IMR-90 (cell line): ENCODE data around the gene ECSIT. TPM values are rescaled to one million over a fixed set of nuclear protein-coding genes. Genes with fewer than 3 reads are reported as not detected.

Experiments used
- ATAC-seq: fragments of 200-7000 bp; cut with Tn5 transposase; 2 replicates; pipeline ENCODE4 v1.9.1; 2020; ENCODE audit warnings: low read depth, mild to moderate bottlenecking, moderate library complexity
- BruUV-seq: library from RNA; stranded (reverse); fragments of 400-500 nt; replicated peaks from 2 replicates; lab custom pipeline; 2021; lab: Mats Ljungman, UMichigan
- CTCF ChIA-PET: fragments of 300-600 bp; formaldehyde crosslinking; extraction: SDS; loops from one replicate; lab custom pipeline; 2021; ENCODE audit warnings: antibody characterized with exemption; lab: Yijun Ruan, JAX
- POLR2A ChIA-PET: fragments of 300-600 bp; sonication (Branson Sonifier 250); formaldehyde crosslinking; loops from one replicate; lab custom pipeline; 2022; ENCODE audit warnings: antibody characterized with exemption; ENCODE audit not compliant: unreplicated experiment; lab: Charles Lee
- DNase-seq: peaks from one replicate; pipeline ENCODE4 v3.0.0; 2013
- H2AFZ ChIP-seq: replicated peaks from 2 replicates; pipeline ENCODE3; 2013; ENCODE audit warnings: low read length, mild to moderate bottlenecking; ENCODE audit not compliant: poor library complexity
- H2AK5ac ChIP-seq: 2 replicates; pipeline ENCODE4 v1.6.1; 2013; ENCODE audit warnings: low read depth, low read length, inconsistent platforms
- H2AK9ac ChIP-seq: replicated peaks from 2 replicates; pipeline ENCODE3; 2013; ENCODE audit warnings: mild to moderate bottlenecking, low read depth, low read length, moderate library complexity; ENCODE audit not compliant: poor library complexity
- H2BK120ac ChIP-seq: 2 replicates; pipeline ENCODE4 v1.6.1; 2013; ENCODE audit warnings: low read depth, low read length, inconsistent platforms
- H2BK15ac ChIP-seq: 3 replicates; pipeline ENCODE4 v1.6.1; 2013; ENCODE audit warnings: low read depth, low read length, inconsistent platforms
- H2BK20ac ChIP-seq: 2 replicates; pipeline ENCODE4 v1.6.1; 2013; ENCODE audit warnings: low read depth, mild to moderate bottlenecking, inconsistent platforms, low read length, moderate library complexity
- H2BK5ac ChIP-seq: 2 replicates; pipeline ENCODE4 v1.6.1; 2013; ENCODE audit warnings: mild to moderate bottlenecking, low read depth, low read length, inconsistent platforms; ENCODE audit not compliant: poor library complexity, severe bottlenecking
- H3K14ac ChIP-seq: replicated peaks from 2 replicates; pipeline ENCODE4 v1.6.1; 2013; ENCODE audit warnings: low read depth, low read length, inconsistent platforms
- H3K18ac ChIP-seq: 2 replicates; pipeline ENCODE4 v1.6.1; 2013; ENCODE audit warnings: low read depth, low read length, control low read depth
- H3K23ac ChIP-seq: 2 replicates; pipeline ENCODE4 v1.6.1; 2013; ENCODE audit warnings: low read depth, low read length, inconsistent platforms
- H3K27ac ChIP-seq: 2 replicates; pipeline ENCODE4 v1.5.1; 2013; ENCODE audit warnings: mild to moderate bottlenecking, control low read depth, low read length; ENCODE audit not compliant: insufficient read depth
- H3K27me3 ChIP-seq: 2 replicates; pipeline ENCODE4 v1.6.1; 2013; ENCODE audit warnings: low read length; ENCODE audit not compliant: control insufficient read depth, insufficient read depth
- H3K36me3 ChIP-seq: 2 replicates; pipeline ENCODE4 v1.6.1; 2013; ENCODE audit warnings: low read length, mixed read lengths; ENCODE audit not compliant: control insufficient read depth, insufficient read depth
- H3K4ac ChIP-seq: 2 replicates; pipeline ENCODE4 v1.6.1; 2013; ENCODE audit warnings: low read depth, low read length, inconsistent platforms
- H3K4me1 ChIP-seq: 2 replicates; pipeline ENCODE4 v1.6.1; 2013; ENCODE audit warnings: low read length, mixed read lengths; ENCODE audit not compliant: control insufficient read depth, insufficient read depth
- H3K4me2 ChIP-seq: 2 replicates; pipeline ENCODE4 v1.6.1; 2013; ENCODE audit warnings: low read depth, mild to moderate bottlenecking, control low read depth, low read length, moderate library complexity
- H3K4me3 ChIP-seq: 2 replicates; pipeline ENCODE4 v1.5.1; 2013; ENCODE audit warnings: low read depth, mild to moderate bottlenecking, control low read depth, low read length, moderate library complexity; ENCODE audit not compliant: insufficient read depth
- H3K56ac ChIP-seq: 2 replicates; pipeline ENCODE4 v1.6.1; 2013; ENCODE audit warnings: low read length, inconsistent platforms; ENCODE audit not compliant: insufficient read depth; ENCODE audit errors: extremely low read depth
- H3K79me1 ChIP-seq, 2 experiments: 2 replicates each; pipeline ENCODE4 v1.6.1; 2013; ENCODE audit warnings: low read length in 2 of 2, inconsistent platforms in 1 of 2, low read depth in 1 of 2
- H3K9ac ChIP-seq: 2 replicates; pipeline ENCODE4 v1.6.1; 2013; ENCODE audit warnings: low read depth, low read length, control low read depth
- H3K9me1 ChIP-seq: 2 replicates; pipeline ENCODE4 v1.6.1; 2013; ENCODE audit warnings: low read length, inconsistent platforms; ENCODE audit not compliant: insufficient read depth
- H3K9me3 ChIP-seq: 2 replicates; pipeline ENCODE4 v1.6.1; 2013; ENCODE audit warnings: low read length; ENCODE audit not compliant: control insufficient read depth, insufficient read depth
- H4K20me1 ChIP-seq: 2 replicates; pipeline ENCODE4 v1.6.1; 2013; ENCODE audit warnings: low read length, inconsistent platforms; ENCODE audit not compliant: insufficient read depth
- H4K5ac ChIP-seq: 2 replicates; pipeline ENCODE4 v1.6.1; 2013; ENCODE audit warnings: mild to moderate bottlenecking, low read depth, low read length, control low read depth
- H4K8ac ChIP-seq, 2 experiments: 2 replicates each; pipeline ENCODE4 v1.6.1; 2013; ENCODE audit warnings: low read depth in 2 of 2, low read length in 2 of 2, control low read depth in 1 of 2, inconsistent platforms in 1 of 2
- H4K91ac ChIP-seq: 2 replicates; pipeline ENCODE4 v1.6.1; 2013; ENCODE audit warnings: low read depth, low read length, inconsistent platforms; ENCODE audit not compliant: insufficient read depth
- CEBPB ChIP-seq: IDR thresholded peaks from 2 replicates; pipeline ENCODE4 v1.6.1; 2012; ENCODE audit warnings: low read depth, low read length, improper control_type of control experiment
- ELK1 ChIP-seq: fragments of 150-350 bp; IDR thresholded peaks from 2 replicates; pipeline ENCODE4 v1.6.1; 2016; ENCODE audit warnings: low read depth, mild to moderate bottlenecking, low read length, moderate library complexity, borderline replicate concordance
- FOS ChIP-seq: fragments of 150-350 bp; IDR thresholded peaks from 2 replicates; pipeline ENCODE4 v1.6.1; 2016; ENCODE audit warnings: low read depth, low read length
- NFE2L2 ChIP-seq: fragments of 150-350 bp; IDR thresholded peaks from 2 replicates; pipeline ENCODE4 v1.6.1; 2016; ENCODE audit warnings: low read depth, mild to moderate bottlenecking, low read length
- RAD21 ChIP-seq: IDR thresholded peaks from 2 replicates; pipeline ENCODE4 v1.6.1; 2012; ENCODE audit warnings: low read length, improper control_type of control experiment
- WGBS, 2 experiments: methylation state at CpG; one replicate each; pipeline versions ENCODE4 v1.1.5 to v1.1.7; 2013; ENCODE audit warnings: missing lambda C conversion rate in 2 of 2; ENCODE audit not compliant: insufficient read length in 1 of 2; ENCODE audit errors: extremely low coverage in 2 of 2; 5-methylcytosine and 5-hydroxymethylcytosine counted together
- dilution Hi-C: fragments of 300-500 bp; cut with HindIII; formaldehyde crosslinking; loops from one replicate; pipeline ENCODE4 v1.14.3; 2018; ENCODE audit warnings: low sequenced_read_pairs; ENCODE audit not compliant: unreplicated experiment
- in situ Hi-C: fragments of 300-500 bp; cut with MboI; formaldehyde crosslinking; loops from 3 replicates; pipeline ENCODE4 v1.14.3; 2019; ENCODE audit warnings: low sequenced_read_pairs, inconsistent platforms, mixed read lengths
- intact Hi-C: fragments of 100-400 bp; cut with micrococcal nuclease; formaldehyde crosslinking; loops from 2 replicates; pipeline ENCODE4 v1.10.0; 2022
- polyA plus RNA-seq, 3 experiments: library from polyadenylated mRNA; depleted of rRNA; stranded (reverse); fragments of >200 nt; gene quantifications; 2 replicates each; pipeline ENCODE4 v1.2.3, GENCODE V29; 2012; ENCODE audit warnings: low replicate concordance in 1 of 3
- total RNA-seq: library from RNA; depleted of rRNA; stranded (reverse); fragments of >200 nt; gene quantifications from 2 replicates; pipeline ENCODE4 v1.2.3, GENCODE V29; 2012

The ECSIT gene
- total and polyA plus RNA-seq, 2 of the 4 experiments (the other 2 are of a cell fraction) = 30.5 to 42.3 TPM

GRCh38 chr19:11507370-11508078 lies 21.4 kb downstream of the ECSIT start:
- H4K5ac ChIP-seq = no peak overlapping the region
- no TSS peak for BruUV-seq
- H2BK15ac ChIP-seq = no peak overlapping the region
- H3K79me1 ChIP-seq = peaks cover 14 to 30% of the 10 kb centered on the region in 2 experiments; a peak in 3 of 4 replicates
- peaks cover 6% of the 10 kb centered on the region for H3K4me1 ChIP-seq
- no peak overlapping the region for H2AK5ac ChIP-seq
- no peak overlapping the region for H3K14ac ChIP-seq
- H4K91ac ChIP-seq = no peak overlapping the region
- dilution Hi-C loops = no loop called here
- ChIA-PET CTCF (no interaction called here), POLR2A (no interaction called here)
- H3K4ac ChIP-seq = no peak overlapping the region
- H3K9me1 ChIP-seq = peaks cover 4% of the 10 kb centered on the region
- H3K27me3 ChIP-seq = no peaks in the 10 kb centered on the region
- no peak overlapping the region for H2AFZ ChIP-seq
- no peak overlapping the region for H2BK20ac ChIP-seq
- H3K4me3 ChIP-seq = no peak overlapping the region
- no peak overlapping the region for H2AK9ac ChIP-seq
- in situ Hi-C loops = no loop called here
- no peak overlapping the region for H3K9ac ChIP-seq
- no peak overlapping the region for H3K4me2 ChIP-seq
- ATAC-seq = no peak
- WGBS, 2 experiments = 96% methylated on average over 5 of the region's 18 CpGs; no CpG with 5 or more reads in 1 of the 2 experiments
- no peak overlapping the region for H2BK5ac ChIP-seq
- no peak overlapping the region for H3K56ac ChIP-seq
- no peak overlapping the region for H3K27ac ChIP-seq
- DNase-seq = no peak
- no peak overlapping the region for H3K23ac ChIP-seq
- TF ChIP-seq ELK1 = no peak
- no peak for TF ChIP-seq RAD21
- TF ChIP-seq CEBPB = no peak
- TF ChIP-seq FOS = no peak
- no peak for TF ChIP-seq NFE2L2
- no peak overlapping the region for H4K8ac ChIP-seq
- H3K9me3 ChIP-seq = no peaks in the 10 kb centered on the region
- no peak overlapping the region for H2BK120ac ChIP-seq
- no peak overlapping the region for H3K18ac ChIP-seq
- intact Hi-C loops = no loop called here
- H4K20me1 ChIP-seq = no peaks in the 10 kb centered on the region
- H3K36me3 ChIP-seq = peaks cover 7% of the 10 kb centered on the region
